NCI-H446 (cell line): ENCODE data around the gene ZNF418.
"Not testable (repeated sequence)": the region's sequence is repeated elsewhere in the genome, so short reads cannot be mapped to it uniquely, and the experiment has no call there.

Source experiments
- DNase-seq, 2 experiments: peaks; one replicate each; lab custom pipeline; 2025; lab: John Stamatoyannopoulos, UW

Gene ZNF418

GRCh38 chr19:57888560-57889231 is 46.5 kb downstream of the ZNF418 start, which contains the start of gene ZNF814:
TSS of gene ZNF814 (minus strand) at chr19:57889037. CDS start at chr19:57888802, 235 bp downstream.
- no peak for DNase-seq

- DNase-seq = no peak
These were observed 47.1 kb downstream of the ZNF418 start for GRCh38 chr19:57888107-57888559.

- no peak for DNase-seq
These were observed 47.8 kb downstream of the ZNF418 start for GRCh38 chr19:57887195-57887941.

DNA sequence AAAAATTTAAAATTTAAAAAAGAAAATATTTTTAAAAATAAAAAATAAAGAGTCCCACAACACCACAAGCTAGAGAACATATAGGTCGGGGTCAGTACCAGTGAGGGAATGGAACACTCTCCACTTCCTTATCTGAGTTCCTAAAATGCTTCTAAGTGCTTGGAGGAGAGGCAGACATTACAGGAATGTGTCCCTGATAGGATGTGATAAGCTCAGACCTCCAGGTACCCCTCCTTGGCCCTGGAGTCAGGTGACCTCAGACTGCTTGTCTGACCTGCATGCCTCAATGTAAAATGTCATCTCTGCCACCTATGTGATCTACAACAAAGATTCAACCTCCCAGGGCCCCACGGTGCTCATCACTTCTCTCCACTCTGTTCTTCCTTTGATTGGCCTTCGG is 49.2 kb downstream of the ZNF418 start:
- DNase-seq = no peak

- not testable (repeated sequence) for DNase-seq
These were observed 61.1 kb downstream of the ZNF418 start for GRCh38 chr19:57873883-57874799.

DNA sequence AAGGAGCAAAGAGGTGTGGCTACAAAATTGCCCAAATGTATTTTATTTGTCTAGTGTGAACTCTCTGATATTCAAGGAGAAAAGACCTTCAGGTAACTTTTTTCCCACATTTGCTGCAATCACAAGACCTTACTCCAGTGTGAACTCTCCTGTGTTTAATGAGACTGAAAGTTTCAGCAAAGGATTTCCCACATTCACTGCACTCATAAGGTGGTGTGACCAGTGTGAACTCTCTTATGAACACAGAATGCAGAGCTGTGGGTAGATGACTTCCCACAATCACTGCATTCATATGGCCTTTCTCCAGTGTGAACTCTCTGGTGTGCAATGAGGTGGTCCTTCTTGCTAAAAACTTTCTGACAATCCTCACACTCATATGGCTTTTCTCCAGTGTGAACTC is 62.8 kb downstream of the ZNF418 start:
- no peak for DNase-seq
